GM12892 (cell line): ENCODE data around the gene GAD1.

Source experiments
- POLR2A ChIP-seq: IDR thresholded peaks from 2 replicates; pipeline ENCODE4 v1.6.1; 2011; ENCODE audit warnings: low read depth, low read length, control low read depth
- TAF1 ChIP-seq: IDR thresholded peaks from 2 replicates; pipeline ENCODE4 v1.6.1; 2011; ENCODE audit warnings: low read depth, mild to moderate bottlenecking, control low read depth, low read length, borderline replicate concordance

DNA sequence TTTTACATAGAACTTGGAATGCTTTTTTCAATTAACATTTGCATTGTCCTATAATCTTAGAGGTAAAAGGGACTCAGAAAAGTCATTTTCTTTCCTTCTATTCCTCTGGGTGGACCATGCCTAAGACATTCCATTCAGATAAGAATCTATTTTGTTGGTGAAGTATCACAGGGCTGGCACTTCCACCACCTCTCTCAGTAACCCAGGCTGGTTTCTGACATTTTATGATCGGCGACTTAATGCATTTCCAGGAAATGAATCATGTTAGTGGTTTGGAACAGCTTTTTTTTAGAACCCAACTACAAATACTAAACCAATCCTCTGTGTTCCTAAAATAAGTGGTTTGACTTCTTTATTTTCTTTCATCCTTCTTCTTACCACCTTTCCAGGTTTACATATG is 27.0 kb downstream of the GAD1 start:
- TF ChIP-seq POLR2A, result no peak
- TF ChIP-seq TAF1, result no peak
